GM23248 (cell line): Measurements from ENCODE around the gene ADH4. TPM values are rescaled to one million over a fixed set of nuclear protein-coding genes. Genes with fewer than 3 reads are reported as not detected.

Experiments used
- DNase-seq: peaks from one replicate; pipeline ENCODE4 v3.0.0-alpha.2; 2015
- H2AFZ ChIP-seq: fragments of 200-600 bp; sonication (generic); 2 replicates; pipeline ENCODE4 v1.6.1; 2016; ENCODE audit warnings: antibody characterized with exemption
- H3F3A ChIP-seq: fragments of 200-600 bp; sonication (generic); 2 replicates; pipeline ENCODE4 v1.6.1; 2016; ENCODE audit warnings: mild to moderate bottlenecking, antibody characterized with exemption, mixed run types; ENCODE audit not compliant: insufficient read depth
- H3K27ac ChIP-seq: fragments of 200-600 bp; sonication (generic); 2 replicates; pipeline ENCODE4 v1.5.1; 2016; ENCODE audit warnings: mild to moderate bottlenecking
- H3K27me3 ChIP-seq: fragments of 200-600 bp; sonication (generic); replicated peaks from 2 replicates; pipeline ENCODE4 v1.6.1; 2016; ENCODE audit warnings: mild to moderate bottlenecking; ENCODE audit not compliant: insufficient read depth
- H3K36me3 ChIP-seq: fragments of 200-600 bp; sonication (generic); 2 replicates; pipeline ENCODE4 v1.6.1; 2016; ENCODE audit warnings: low read depth, mild to moderate bottlenecking
- H3K4me1 ChIP-seq: fragments of 200-600 bp; sonication (generic); 2 replicates; pipeline ENCODE4 v1.6.1; 2016; ENCODE audit warnings: mild to moderate bottlenecking; ENCODE audit not compliant: insufficient read depth
- H3K4me2 ChIP-seq: fragments of 200-600 bp; sonication (generic); one replicate; pipeline ENCODE4 v1.6.1; 2016; ENCODE audit warnings: mild to moderate bottlenecking; ENCODE audit not compliant: unreplicated experiment
- H3K4me3 ChIP-seq: fragments of 200-600 bp; sonication (generic); 2 replicates; pipeline ENCODE4 v1.5.1; 2016; ENCODE audit warnings: mild to moderate bottlenecking
- H3K79me2 ChIP-seq: fragments of 200-600 bp; sonication (generic); 2 replicates; pipeline ENCODE4 v1.6.1; 2016; ENCODE audit warnings: mild to moderate bottlenecking; ENCODE audit not compliant: insufficient read depth
- H3K9ac ChIP-seq: fragments of 200-600 bp; sonication (generic); 2 replicates; pipeline ENCODE4 v1.6.1; 2016; ENCODE audit warnings: mild to moderate bottlenecking
- H3K9me2 ChIP-seq: fragments of 200-600 bp; sonication (generic); 2 replicates; pipeline ENCODE4 v1.6.1; 2016; ENCODE audit warnings: mixed run types, mild to moderate bottlenecking, moderate library complexity; ENCODE audit not compliant: insufficient read depth
- H3K9me3 ChIP-seq: fragments of 200-600 bp; sonication (generic); one replicate; pipeline ENCODE4 v1.6.1; 2017; ENCODE audit warnings: low read depth
- H4K20me1 ChIP-seq: fragments of 200-600 bp; sonication (generic); 2 replicates; pipeline ENCODE4 v1.6.0; 2016; ENCODE audit not compliant: insufficient read depth
- EZH2 ChIP-seq: fragments of 200-600 bp; sonication (generic); IDR thresholded peaks from 2 replicates; pipeline ENCODE4 v1.6.1; 2018; ENCODE audit warnings: antibody characterized with exemption, mild to moderate bottlenecking; ENCODE audit not compliant: insufficient read depth, poor library complexity, severe bottlenecking
- EZH2phosphoT487 ChIP-seq: fragments of 200-600 bp; sonication (generic); IDR thresholded peaks from 2 replicates; pipeline ENCODE4 v1.6.1; 2018; ENCODE audit warnings: antibody characterized with exemption, moderate library complexity, mild to moderate bottlenecking, low read depth; ENCODE audit not compliant: insufficient read depth
- WGBS, 2 experiments: methylation state at CpG; one replicate each; pipeline ENCODE4 v1.1.6; 2015 to 2017; ENCODE audit warnings: low lambda C conversion rate in 2 of 2, low coverage in 1 of 2; ENCODE audit errors: missing lambda C conversion rate in 2 of 2; 5-methylcytosine and 5-hydroxymethylcytosine counted together
- in situ Hi-C: fragments of 300-500 bp; cut with MboI; formaldehyde crosslinking; loops from 2 replicates; pipeline ENCODE4 v1.15.0; 2020
- polyA plus RNA-seq: library from polyadenylated mRNA; unstranded; fragments of >200 nt; fragmentation: Nextera tagmentation; extraction: Ambion mirVana; gene quantifications from 2 replicates; pipeline ENCODE4 v1.2.1, GENCODE V29; 2016
- total RNA-seq: library from RNA; depleted of rRNA; stranded (reverse); fragments of >200 nt; shearing (Covaris generic); gene quantifications from 2 replicates; pipeline ENCODE4 v1.2.3, GENCODE V29; 2014; rRNA removed

The ADH4 gene
- total and polyA plus RNA-seq, 2 experiments from 2014 or later: not detected

DNA sequence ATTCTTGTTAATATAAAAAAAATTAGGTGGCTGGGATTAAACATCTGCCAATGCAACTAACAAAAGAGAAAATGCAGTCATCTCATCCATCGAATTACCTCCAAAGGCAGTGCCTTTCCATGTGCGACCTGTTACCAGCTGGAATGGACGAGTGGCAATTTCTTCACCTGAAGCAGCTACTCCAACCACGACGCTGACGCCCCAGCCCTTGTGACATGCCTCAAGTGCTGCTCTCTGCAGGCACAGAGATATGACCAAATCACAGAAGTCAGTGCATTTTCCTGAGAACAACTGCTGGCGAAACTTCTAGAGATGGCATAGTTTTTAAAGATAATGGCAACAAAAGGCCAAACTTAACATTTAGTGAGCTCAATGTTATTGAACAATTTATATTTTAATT, 69.3 kb downstream of the ADH4 start:
- peaks cover 42% of the 10 kb centered on the region for H3F3A ChIP-seq
- no peaks in the 10 kb centered on the region for H3K4me1 ChIP-seq
- TF ChIP-seq EZH2 (no peak), EZH2phosphoT487 (no peak)
- in situ Hi-C loops: no loop called here
- no peaks in the 10 kb centered on the region for H3K27me3 ChIP-seq
- peaks cover 46% of the 10 kb centered on the region for H3K79me2 ChIP-seq
- H3K36me3 ChIP-seq: peaks cover 87% of the 10 kb centered on the region
- DNase-seq: no peak
- H4K20me1 ChIP-seq: no peaks in the 10 kb centered on the region
- no peak overlapping the region for H3K4me2 ChIP-seq
- H3K27ac ChIP-seq: no peak overlapping the region
- no peaks in the 10 kb centered on the region for H3K9me3 ChIP-seq
- H2AFZ ChIP-seq: no peak overlapping the region
- no peak overlapping the region for H3K4me3 ChIP-seq
- no peaks in the 10 kb centered on the region for H3K9me2 ChIP-seq
- 93 to 98% methylated on average over 7 of the region's 7 CpGs for WGBS, 2 experiments
- H3K9ac ChIP-seq: no peak overlapping the region

Other genes with a start within 250 kb of the ADH4 start
- 133 and 135 TPM in 2 replicates for gene EIF4E, start 215.2 kb downstream of the ADH4 start, total RNA-seq
- 105 and 113 TPM in 2 replicates for gene EIF4E, start 215.2 kb downstream of the ADH4 start, polyA plus RNA-seq
- gene METAP1, start 148.6 kb downstream of the ADH4 start, total RNA-seq: 43.4 and 59.2 TPM in 2 replicates
- 33.3 and 35.9 TPM in 2 replicates for gene METAP1, start 148.6 kb downstream of the ADH4 start, polyA plus RNA-seq
- gene ADH5, start 55.5 kb downstream of the ADH4 start, total RNA-seq: 221 and 243 TPM in 2 replicates
- 208 and 211 TPM in 2 replicates for gene ADH5, start 55.5 kb downstream of the ADH4 start, polyA plus RNA-seq
- gene ADH6, start 74.9 kb upstream of the ADH4 start, total RNA-seq: not detected in 2 replicates
- not detected in 2 replicates for gene ADH6, start 74.9 kb upstream of the ADH4 start, polyA plus RNA-seq
- not detected in 2 replicates for gene ADH1A, start 146.7 kb upstream of the ADH4 start, total RNA-seq
- gene ADH1A, start 146.7 kb upstream of the ADH4 start, polyA plus RNA-seq: not detected in 2 replicates
- not detected in 2 replicates for gene ADH1B, start 177.1 kb upstream of the ADH4 start, total RNA-seq
- gene ADH1B, start 177.1 kb upstream of the ADH4 start, polyA plus RNA-seq: 0.15 TPM in 1 of 2 replicates, not detected in the other
- not detected in 2 replicates for gene ADH1C, start 208.4 kb upstream of the ADH4 start, total RNA-seq
- gene ADH1C, start 208.4 kb upstream of the ADH4 start, polyA plus RNA-seq: not detected in 2 replicates